GM12878 (cell line): Measurements from ENCODE around the gene AGRN. TPM values are rescaled to one million over a fixed set of nuclear protein-coding genes. Genes with fewer than 3 reads are reported as not detected.

Experiments
- ATAC-seq: fragments of 200-7000 bp; cut with Tn5 transposase; 3 replicates; pipeline ENCODE4 v1.9.1; 2020; ENCODE audit warnings: mild to moderate bottlenecking, moderate library complexity
- BruUV-seq: library from RNA; stranded (reverse); fragments of 400-500 nt; replicated peaks from 2 replicates; lab custom pipeline; 2021; lab: Mats Ljungman, UMichigan
- CTCF ChIA-PET: fragments of 300-600 bp; sonication (Branson Sonifier 250); formaldehyde crosslinking; extraction: SDS; loops from one replicate; lab custom pipeline; 2021; ENCODE audit warnings: inconsistent platforms; lab: Yijun Ruan, JAX
- POLR2A ChIA-PET: fragments of 350-600 bp; formaldehyde crosslinking; extraction: SDS; loops from one replicate; lab custom pipeline; 2021; ENCODE audit warnings: inconsistent platforms; lab: Charles Lee
- RAD21 ChIA-PET: fragments of 300-600 bp; sonication (Branson Sonifier 250); formaldehyde crosslinking; loops from one replicate; lab custom pipeline; 2023; ENCODE audit warnings: antibody characterized with exemption; ENCODE audit not compliant: unreplicated experiment; lab: Charles Lee
- SMC1A ChIA-PET: fragments of 300-600 bp; sonication (Branson Sonifier 250); formaldehyde crosslinking; loops from one replicate; lab custom pipeline; 2023; ENCODE audit not compliant: unreplicated experiment, uncharacterized antibody; lab: Charles Lee
- DNase-seq: peaks from one replicate; pipeline ENCODE4 v3.0.0-alpha.2; 2011; ENCODE audit warnings: low read depth, low spot score
- FAIRE-seq: peaks from 3 replicates; lab custom pipeline; 2011; peaks lifted over from hg19 to GRCh38; lab: Jason Lieb, UNC
- H2AFZ ChIP-seq: 2 replicates; pipeline ENCODE4 v1.6.0; 2011; ENCODE audit warnings: low read depth, low read length, control low read depth; ENCODE audit not compliant: control insufficient read depth
- H3K27ac ChIP-seq: 2 replicates; pipeline ENCODE4 v1.5.1; 2011; ENCODE audit warnings: control low read depth; ENCODE audit not compliant: control insufficient read depth, insufficient read depth
- H3K27me3 ChIP-seq, 2 experiments: replicated peaks in 1 of 2; 2 replicates each; pipeline versions ENCODE4 v1.6.0 to v1.6.1; 2011; ENCODE audit warnings: low read length in 1 of 2; ENCODE audit not compliant: control insufficient read depth in 2 of 2, insufficient read depth in 2 of 2
- H3K36me3 ChIP-seq, 2 experiments: 2 replicates each; pipeline ENCODE4 v1.5.1; 2011; ENCODE audit warnings: low read length in 1 of 2; ENCODE audit not compliant: control insufficient read depth in 2 of 2, insufficient read depth in 2 of 2
- H3K4me1 ChIP-seq: 2 replicates; pipeline ENCODE4 v1.6.1; 2011; ENCODE audit warnings: mild to moderate bottlenecking, low read length, moderate library complexity, mixed read lengths; ENCODE audit not compliant: control insufficient read depth, insufficient read depth
- H3K4me2 ChIP-seq: 2 replicates; pipeline ENCODE4 v1.6.0; 2011; ENCODE audit warnings: control low read depth; ENCODE audit not compliant: control insufficient read depth, insufficient read depth
- H3K4me3 ChIP-seq: fragments of 200-600 bp; sonication (generic); 2 replicates; pipeline ENCODE4 v1.5.1; 2016
- H3K79me2 ChIP-seq: 2 replicates; pipeline ENCODE4 v1.6.0; 2011; ENCODE audit warnings: low read length; ENCODE audit not compliant: control insufficient read depth, insufficient read depth
- H3K9ac ChIP-seq: 2 replicates; pipeline ENCODE4 v1.8.0; 2011; ENCODE audit warnings: low read length, control low read depth, mixed read lengths; ENCODE audit not compliant: control insufficient read depth, insufficient read depth
- H3K9me3 ChIP-seq: replicated peaks from 3 replicates; pipeline ENCODE4 v1.5.1; 2011; ENCODE audit warnings: mild to moderate bottlenecking, low read length; ENCODE audit not compliant: control insufficient read depth, insufficient read depth
- H4K20me1 ChIP-seq: 2 replicates; pipeline ENCODE4 v1.6.0; 2011; ENCODE audit not compliant: control insufficient read depth, insufficient read depth
- EED ChIP-seq: sonication (generic); IDR thresholded peaks from 2 replicates; pipeline ENCODE4 v1.6.1; 2016; ENCODE audit warnings: antibody characterized with exemption, low read depth
- FOXK2 ChIP-seq: fragments of 450-650 bp; IDR thresholded peaks from 2 replicates; pipeline ENCODE4 v1.6.1; 2017; ENCODE audit warnings: mild to moderate bottlenecking, moderate library complexity
- MTA3 ChIP-seq: IDR thresholded peaks from 2 replicates; pipeline ENCODE4 v1.6.1; 2012; ENCODE audit warnings: low read length, inconsistent platforms, borderline replicate concordance
- RAD21 ChIP-seq: IDR thresholded peaks from 2 replicates; pipeline ENCODE4 v1.6.1; 2011; ENCODE audit warnings: mild to moderate bottlenecking, low read depth, low read length, moderate library complexity; ENCODE audit not compliant: insufficient read depth
- RFX5 ChIP-seq: IDR thresholded peaks from 2 replicates; pipeline ENCODE4 v1.6.1; 2011; ENCODE audit warnings: low read depth, low read length, improper control_type of control experiment
- SMAD1 ChIP-seq: fragments of 450-650 bp; IDR thresholded peaks from 2 replicates; pipeline ENCODE4 v1.6.1; 2018; ENCODE audit warnings: mild to moderate bottlenecking, low read depth; ENCODE audit not compliant: partially characterized antibody
- ZNF384 ChIP-seq: IDR thresholded peaks from 2 replicates; pipeline ENCODE4 v1.6.1; 2012; ENCODE audit warnings: low read depth, mild to moderate bottlenecking, low read length, improper control_type of control experiment, borderline replicate concordance
- WGBS: methylation state at CpG from one replicate; pipeline ENCODE4 v1.1.6; 2016; ENCODE audit warnings: low lambda C conversion rate; ENCODE audit not compliant: insufficient replicate concordance, insufficient coverage; ENCODE audit errors: missing lambda C conversion rate; 5-methylcytosine and 5-hydroxymethylcytosine counted together
- in situ Hi-C: fragments of 300-500 bp; cut with MboI; formaldehyde crosslinking; loops from 9 replicates; pipeline ENCODE4 v1.14.3; 2018; ENCODE audit warnings: mixed read lengths
- intact Hi-C: fragments of 100-400 bp; cut with micrococcal nuclease; formaldehyde crosslinking; loops from one replicate; pipeline ENCODE4 v1.14.2; 2022; ENCODE audit not compliant: unreplicated experiment
- polyA plus RNA-seq, 11 experiments: library from polyadenylated mRNA; depleted of rRNA in 4 of 11; unstranded in 6 of 11; stranded (reverse) in 5 of 11; fragments of >200 nt; fragmentation: Nextera tagmentation in 4 of 11; fragmentation: Illumina TruSeq in 1 of 11; extraction: Ambion mirVana in 4 of 11; extraction: Trizol in 1 of 11; gene quantifications; 1 replicate in 1 of 11; 2 replicates in 10 of 11; pipeline versions ENCODE4 v1.2.1 to v1.2.3, GENCODE V29; 2011 to 2016; ENCODE audit warnings: inconsistent platforms in 2 of 11, missing spikeins in 2 of 11, low read depth in 1 of 11
- total RNA-seq, 4 experiments: library from RNA; depleted of rRNA in 3 of 4; stranded (reverse); fragments of >200 nt in 3 of 4; fragmentation: Illumina TruSeq in 1 of 4; extraction: Trizol in 1 of 4; gene quantifications; 2 replicates each; pipeline versions ENCODE4 v1.2.1 to v1.2.3, GENCODE V29; 2013 to 2021
- TF ChIP-seq, protein P1 (sequence below): fragments of 450-650 bp; formaldehyde crosslinking; IDR thresholded peaks from 2 replicates; pipeline ENCODE4 v1.4.0; 2020; ENCODE audit warnings: mild to moderate bottlenecking, moderate library complexity
- TF ChIP-seq, protein P2 (sequence below): IDR thresholded peaks from 2 replicates; pipeline ENCODE4 v1.6.1; 2012; ENCODE audit warnings: low read depth, low read length, improper control_type of control experiment

Gene AGRN
- total and polyA plus RNA-seq, 10 of the 15 experiments (the other 5 are each of a cell fraction or from before 2014, with no cell fraction given): 0.02 to 41.8 (median 4.1) TPM

DNA sequence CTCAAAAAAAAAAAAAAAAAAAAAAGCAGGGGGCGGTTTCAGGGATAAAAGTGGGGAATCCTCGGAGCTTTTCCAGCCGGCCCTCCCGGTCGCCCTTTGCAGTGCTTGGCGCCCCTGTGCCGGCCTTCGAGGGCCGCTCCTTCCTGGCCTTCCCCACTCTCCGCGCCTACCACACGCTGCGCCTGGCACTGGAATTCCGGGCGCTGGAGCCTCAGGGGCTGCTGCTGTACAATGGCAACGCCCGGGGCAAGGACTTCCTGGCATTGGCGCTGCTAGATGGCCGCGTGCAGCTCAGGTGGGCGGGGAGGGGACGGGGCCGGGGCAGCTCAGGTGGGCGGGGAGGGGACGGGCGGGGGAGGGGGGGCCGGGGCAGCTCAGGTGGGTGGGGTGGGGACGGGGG, 28.8 kb downstream of the AGRN start:
- no peaks in the 10 kb centered on the region for H3K79me2 ChIP-seq
- H3K27ac ChIP-seq: no peak overlapping the region
- intact Hi-C loops (no loop called here), in situ Hi-C loops (no loop called here)
- SMC1A ChIA-PET: no interaction called here
- no peaks in the 10 kb centered on the region for H3K9me3 ChIP-seq
- FAIRE-seq (no peak), ATAC-seq (no peak), DNase-seq (no peak)
- peaks cover 3 to 23% of the 10 kb centered on the region in 2 experiments; a peak in 3 of 4 replicates for H3K36me3 ChIP-seq
- BruUV-seq: no TSS peak
- no peak overlapping the region for H3K4me2 ChIP-seq
- H3K4me3 ChIP-seq: no peak overlapping the region
- CTCF ChIA-PET: no interaction called here
- no peak overlapping the region for H3K9ac ChIP-seq
- TF ChIP-seq EED (no peak), MTA3 (no peak), ZNF384 (no peak), SMAD1 (no peak), FOXK2 (no peak), RFX5 (no peak), RAD21 (no peak)
- TF ChIP-seq, protein P1, sequence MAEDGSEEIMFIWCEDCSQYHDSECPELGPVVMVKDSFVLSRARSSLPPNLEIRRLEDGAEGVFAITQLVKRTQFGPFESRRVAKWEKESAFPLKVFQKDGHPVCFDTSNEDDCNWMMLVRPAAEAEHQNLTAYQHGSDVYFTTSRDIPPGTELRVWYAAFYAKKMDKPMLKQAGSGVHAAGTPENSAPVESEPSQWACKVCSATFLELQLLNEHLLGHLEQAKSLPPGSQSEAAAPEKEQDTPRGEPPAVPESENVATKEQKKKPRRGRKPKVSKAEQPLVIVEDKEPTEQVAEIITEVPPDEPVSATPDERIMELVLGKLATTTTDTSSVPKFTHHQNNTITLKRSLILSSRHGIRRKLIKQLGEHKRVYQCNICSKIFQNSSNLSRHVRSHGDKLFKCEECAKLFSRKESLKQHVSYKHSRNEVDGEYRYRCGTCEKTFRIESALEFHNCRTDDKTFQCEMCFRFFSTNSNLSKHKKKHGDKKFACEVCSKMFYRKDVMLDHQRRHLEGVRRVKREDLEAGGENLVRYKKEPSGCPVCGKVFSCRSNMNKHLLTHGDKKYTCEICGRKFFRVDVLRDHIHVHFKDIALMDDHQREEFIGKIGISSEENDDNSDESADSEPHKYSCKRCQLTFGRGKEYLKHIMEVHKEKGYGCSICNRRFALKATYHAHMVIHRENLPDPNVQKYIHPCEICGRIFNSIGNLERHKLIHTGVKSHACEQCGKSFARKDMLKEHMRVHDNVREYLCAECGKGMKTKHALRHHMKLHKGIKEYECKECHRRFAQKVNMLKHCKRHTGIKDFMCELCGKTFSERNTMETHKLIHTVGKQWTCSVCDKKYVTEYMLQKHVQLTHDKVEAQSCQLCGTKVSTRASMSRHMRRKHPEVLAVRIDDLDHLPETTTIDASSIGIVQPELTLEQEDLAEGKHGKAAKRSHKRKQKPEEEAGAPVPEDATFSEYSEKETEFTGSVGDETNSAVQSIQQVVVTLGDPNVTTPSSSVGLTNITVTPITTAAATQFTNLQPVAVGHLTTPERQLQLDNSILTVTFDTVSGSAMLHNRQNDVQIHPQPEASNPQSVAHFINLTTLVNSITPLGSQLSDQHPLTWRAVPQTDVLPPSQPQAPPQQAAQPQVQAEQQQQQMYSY (CRISPR knock-in tag): no peak
- TF ChIP-seq, protein P2, sequence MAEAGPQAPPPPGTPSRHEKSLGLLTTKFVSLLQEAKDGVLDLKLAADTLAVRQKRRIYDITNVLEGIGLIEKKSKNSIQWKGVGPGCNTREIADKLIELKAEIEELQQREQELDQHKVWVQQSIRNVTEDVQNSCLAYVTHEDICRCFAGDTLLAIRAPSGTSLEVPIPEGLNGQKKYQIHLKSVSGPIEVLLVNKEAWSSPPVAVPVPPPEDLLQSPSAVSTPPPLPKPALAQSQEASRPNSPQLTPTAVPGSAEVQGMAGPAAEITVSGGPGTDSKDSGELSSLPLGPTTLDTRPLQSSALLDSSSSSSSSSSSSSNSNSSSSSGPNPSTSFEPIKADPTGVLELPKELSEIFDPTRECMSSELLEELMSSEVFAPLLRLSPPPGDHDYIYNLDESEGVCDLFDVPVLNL: no peak
- POLR2A ChIA-PET: interaction anchor here (0.6 to 0.8 kb wide), 2 partner anchors 15 to 173 kb away, joined by 4 to 9 read pairs; no protein-coding TSS in a partner anchor
- H2AFZ ChIP-seq: no peak overlapping the region
- H4K20me1 ChIP-seq: no peaks in the 10 kb centered on the region
- H3K27me3 ChIP-seq: no peaks in the 10 kb centered on the region
- peaks cover 5% of the 10 kb centered on the region; the same call in 1 of the 2 replicates for H3K4me1 ChIP-seq
- RAD21 ChIA-PET: no interaction called here
- 93% methylated on average over 16 of the region's 28 CpGs for WGBS
